GM18861 (cell line): Measurements from ENCODE around the gene SETD1A.
"Not testable (repeated sequence)": the region's sequence is repeated elsewhere in the genome, so short reads cannot be mapped to it uniquely, and the experiment has no call there.

Experiments
- ATAC-seq: cut with Tn5 transposase; IDR thresholded peaks from one replicate; pipeline ENCODE4 v1.9.1; 2021; ENCODE audit not compliant: unreplicated experiment

The SETD1A gene

DNA sequence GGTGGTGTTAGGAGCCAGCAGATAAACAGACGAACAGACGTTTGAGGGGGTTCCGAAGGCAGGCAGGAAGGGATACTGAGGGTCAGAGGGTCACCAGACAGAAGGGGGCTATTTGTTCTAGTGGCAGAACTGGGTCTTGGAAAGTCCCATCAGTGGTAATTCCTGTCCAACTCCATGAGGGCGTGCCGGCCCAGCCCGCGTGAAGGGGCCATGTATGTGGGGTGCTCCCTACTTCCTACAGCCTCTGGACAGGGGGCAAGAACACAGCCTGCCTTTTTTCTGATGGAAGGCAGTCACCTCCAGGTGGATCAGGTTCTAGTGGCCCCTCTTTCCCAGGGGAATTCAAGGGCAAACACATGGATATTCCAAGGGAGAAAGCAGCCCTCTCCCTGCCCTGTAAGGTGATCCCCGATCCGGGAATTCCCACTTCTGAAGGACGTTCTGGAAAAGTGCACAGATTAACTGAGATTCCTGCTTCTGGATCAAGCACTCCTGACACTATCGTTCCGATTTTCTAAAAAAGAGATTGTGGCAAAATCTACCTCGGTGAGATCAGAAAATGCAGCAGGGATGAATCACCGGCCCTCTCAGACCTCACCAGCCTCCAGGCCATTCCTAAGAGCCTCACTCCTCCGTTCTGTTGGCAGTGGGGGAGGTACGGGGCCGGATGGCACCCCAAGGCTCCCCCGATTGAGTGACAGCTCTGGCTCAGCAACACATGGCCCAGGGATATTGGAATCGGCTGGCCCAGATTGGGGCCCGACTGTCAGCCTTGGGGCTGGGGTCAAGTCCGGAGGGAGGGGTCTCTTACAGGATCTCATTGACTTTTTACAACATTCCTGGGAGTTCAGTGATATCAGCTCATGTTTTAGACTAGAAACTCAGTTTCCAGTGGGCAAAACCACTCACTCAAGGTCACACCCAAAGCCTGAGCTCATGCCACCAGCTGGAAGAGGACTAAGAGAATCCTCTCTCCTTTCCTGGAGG lies 40.5 kb downstream of the SETD1A start:
- ATAC-seq: no peak

DNA sequence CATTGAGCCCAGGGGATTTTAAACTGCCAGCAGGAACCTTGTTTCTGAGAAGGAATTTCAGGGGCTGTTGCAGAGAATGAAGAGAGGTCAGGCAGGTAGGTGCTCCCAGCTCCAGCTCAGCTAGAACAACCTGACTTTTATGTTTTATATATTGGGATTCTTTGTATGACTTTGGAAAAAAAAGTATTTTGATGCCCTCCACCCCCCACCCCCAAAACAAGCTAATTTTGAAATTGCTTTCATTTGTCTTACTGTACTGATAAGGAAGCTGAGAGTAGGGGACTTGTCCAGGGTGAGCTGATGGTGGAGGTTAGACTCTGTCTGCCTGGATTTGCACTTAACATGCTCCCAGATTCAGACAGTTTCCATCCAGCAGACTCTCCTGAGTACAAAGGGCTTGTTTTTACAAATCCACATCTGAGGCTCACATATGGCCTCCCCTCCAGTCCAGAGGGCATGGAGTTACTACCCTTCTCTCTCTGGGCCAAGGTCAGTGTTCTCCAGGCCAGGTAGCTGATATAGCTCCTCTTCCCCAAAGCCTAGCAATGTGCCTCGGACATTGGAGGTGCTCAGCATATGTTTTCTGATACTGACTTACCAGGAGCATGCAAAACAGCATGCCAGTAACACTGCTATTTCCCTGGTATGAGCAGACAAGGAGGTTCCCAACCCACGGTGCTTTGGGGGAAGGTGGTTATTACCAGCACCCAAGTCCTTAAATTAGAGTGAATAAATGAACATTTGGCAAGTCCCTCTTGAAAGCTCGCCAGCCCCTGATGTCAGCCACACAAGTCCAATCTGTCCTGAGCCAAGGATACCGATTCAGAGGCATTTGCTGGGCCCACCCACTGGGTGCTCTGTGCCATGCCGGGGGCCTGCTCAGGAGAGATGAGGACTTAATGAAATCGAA lies 41.6 kb downstream of the SETD1A start:
- no peak for ATAC-seq

DNA sequence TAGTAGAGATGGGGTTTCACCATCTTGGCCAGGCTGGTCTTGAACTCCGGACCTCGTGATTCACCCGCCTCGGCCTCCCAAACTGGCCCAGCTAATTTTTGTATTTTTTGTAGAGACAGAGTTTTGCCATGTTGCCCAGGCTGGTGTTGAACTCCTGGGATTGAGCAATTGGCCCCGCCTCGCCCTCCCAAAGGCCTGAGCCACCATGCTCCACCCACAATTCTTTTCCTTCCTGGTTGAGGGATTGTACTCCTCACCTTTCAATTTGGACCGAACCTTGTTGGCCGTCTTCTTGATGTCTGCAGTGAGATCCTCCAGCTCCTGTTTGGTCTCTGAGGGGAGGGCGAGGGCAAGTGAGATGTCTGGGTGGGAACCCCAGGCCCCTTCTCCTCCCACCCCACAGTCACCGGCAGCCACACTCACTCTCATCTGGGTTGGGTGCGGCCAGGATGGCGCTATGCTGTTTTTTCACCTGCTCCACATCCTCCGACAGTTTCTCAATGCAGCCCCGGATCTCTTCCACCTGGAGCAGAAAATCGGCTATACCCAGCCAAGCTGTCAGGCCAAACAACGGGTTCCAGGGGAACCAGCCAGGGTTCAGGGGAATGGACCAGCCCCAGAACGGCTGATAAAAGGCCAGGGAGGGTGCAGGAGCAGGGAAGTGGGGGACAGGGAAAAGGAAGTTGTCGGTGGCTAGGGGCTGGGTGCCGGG lies 43.3 kb downstream of the SETD1A start:
- no peak for ATAC-seq

DNA sequence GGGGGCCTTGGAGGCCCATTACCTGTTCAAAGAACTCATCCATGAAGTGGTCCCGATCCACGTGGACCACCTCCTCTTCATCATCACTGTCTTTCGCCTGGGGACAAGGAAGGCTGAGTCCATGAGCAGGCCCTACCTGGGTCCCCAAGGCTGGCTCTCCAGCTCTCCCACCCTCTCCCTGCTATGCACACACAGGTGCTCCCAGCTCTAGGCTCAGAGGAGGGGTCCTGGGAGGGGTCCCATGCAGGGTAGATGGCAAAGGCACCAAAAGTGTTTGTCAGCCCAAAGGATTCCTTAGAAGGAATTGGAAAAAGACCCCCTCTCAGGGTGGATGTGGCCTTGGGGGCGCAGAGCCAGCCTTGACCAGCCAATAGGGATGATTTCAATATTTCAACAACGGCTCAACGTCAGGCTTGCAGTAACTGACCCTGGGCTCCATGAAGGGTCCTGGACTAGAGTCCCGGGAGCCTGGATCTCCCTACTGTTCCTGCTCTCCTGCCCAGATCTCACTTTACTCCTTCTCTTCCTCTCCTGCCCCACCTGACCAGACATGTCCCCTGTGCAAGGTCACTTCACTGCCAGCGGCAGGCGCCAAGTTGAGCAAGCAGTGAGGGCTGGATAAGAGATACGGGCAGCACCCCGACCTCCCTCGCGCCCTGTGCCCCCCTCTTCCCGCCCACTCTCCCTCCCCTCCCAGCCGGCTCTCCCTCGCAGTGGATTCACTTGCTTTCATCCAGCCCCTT lies 44.1 kb downstream of the SETD1A start:
- no peak for ATAC-seq

DNA sequence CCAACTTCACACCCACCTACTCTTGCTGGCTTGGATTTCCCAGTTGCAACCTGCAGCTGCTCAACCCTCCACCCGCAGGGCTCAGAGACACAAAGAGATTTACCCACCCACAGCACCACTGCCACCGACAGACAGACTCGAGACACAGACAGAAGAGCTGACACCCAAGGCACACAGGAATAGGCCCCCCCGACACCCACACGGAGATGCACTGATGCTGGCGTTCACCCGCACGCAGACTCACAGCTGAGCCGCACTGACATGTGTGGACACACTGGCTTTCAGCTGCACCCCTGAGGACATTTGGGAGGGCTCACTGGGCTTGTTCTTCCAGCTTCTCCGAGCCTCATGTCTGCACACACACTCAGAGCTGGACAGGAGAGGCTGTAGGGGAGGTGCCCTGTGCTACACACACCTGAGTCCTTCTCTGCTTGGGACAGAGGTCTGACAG lies 44.7 kb downstream of the SETD1A start:
- no peak for ATAC-seq

DNA sequence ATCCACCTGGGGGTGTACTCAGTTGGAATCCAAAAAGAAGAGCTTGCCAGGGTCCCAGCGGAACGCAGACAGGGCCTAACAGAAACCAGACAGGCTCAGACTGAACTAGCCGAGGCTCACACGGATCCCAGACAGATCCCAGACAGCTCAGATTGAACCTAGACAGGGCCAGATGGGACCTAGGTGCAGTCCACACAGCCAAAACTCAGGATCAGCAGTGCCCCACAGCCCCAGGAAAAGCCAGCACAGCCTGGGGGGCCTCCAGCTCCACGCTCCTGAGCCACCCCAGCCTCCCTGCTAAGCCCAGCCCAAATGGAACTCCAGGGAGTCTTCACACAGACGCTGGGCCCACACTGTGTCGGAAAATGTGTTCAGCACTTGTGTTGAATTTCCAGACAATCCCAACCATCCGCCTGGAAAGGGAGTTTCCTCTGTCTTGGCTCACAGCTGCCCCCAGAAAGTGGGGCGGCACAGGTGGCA lies 45.3 kb downstream of the SETD1A start:
- no peak for ATAC-seq

DNA sequence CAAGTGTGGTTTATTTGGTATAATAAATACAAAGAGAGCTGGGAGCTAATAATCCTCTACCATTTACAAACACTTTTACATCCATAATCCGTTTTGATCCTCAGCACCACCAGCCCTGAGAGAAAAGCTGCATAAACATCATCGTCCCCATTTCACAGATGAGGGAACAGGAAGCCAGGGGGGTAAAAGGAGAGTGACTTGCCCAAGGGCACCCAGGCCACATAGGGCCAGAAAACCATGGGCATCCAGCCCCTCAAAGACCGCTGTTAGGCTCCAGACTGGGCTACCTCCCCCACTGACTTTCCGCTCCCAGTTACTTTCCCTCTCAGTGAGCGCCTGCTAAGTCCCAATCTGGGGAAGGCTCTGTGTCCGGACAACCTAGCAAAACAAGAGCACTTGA lies 46.2 kb downstream of the SETD1A start:
- no peak for ATAC-seq

DNA sequence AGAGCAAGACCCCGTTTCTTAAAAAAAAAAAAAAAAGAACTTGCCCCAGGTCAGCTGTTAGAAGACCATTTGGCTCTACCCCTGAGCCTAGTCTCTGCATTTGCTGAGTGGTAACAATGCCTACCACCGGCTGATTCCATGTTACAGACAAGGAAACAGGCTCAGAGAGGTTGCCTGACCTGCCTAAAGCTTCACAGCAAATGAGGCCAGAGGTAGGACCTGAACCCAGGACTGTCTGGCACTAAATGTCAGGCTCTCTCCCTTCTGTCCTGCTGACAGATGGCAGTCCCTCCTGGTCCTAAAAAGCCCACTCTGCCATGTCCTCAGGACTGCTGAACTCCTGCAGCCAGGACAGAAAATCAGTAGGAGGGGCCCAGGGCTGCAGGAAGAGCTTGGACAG lies 47.1 kb downstream of the SETD1A start:
- no peak for ATAC-seq

DNA sequence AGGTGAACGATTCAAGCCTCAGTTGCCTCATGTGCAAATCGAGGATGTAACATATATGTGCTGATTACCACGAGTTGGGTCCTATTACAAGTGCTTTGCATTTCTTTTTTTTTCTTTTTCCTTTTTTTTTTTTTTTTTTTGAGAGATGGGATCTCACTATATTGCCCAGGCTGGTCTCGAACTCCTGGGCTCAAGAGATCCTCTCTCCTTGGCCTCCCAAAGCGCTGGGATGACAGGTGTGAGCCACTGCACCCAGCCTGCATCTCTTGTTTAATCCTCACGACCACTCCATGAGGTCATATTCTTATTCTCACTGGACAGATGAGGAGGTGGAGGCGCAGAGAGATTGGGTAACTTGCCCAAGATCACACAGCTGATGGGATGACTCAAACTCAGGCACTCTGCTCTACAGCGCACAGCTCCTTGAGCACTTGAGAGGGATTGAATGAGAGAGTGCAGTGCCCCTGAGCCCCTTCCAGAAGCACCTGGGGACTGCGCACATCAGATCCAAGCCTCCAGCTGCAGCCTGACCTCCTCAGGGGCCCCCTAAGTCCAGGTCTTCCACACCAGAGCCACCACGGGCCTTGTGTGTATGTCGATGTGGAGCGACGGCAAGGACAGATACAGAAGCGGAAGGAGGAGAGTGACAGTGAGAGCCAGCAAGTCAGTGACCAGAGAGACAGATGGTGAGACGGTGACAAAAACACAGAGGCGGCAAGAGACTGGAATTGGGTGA lies 48.0 kb downstream of the SETD1A start:
- ATAC-seq: no peak

DNA sequence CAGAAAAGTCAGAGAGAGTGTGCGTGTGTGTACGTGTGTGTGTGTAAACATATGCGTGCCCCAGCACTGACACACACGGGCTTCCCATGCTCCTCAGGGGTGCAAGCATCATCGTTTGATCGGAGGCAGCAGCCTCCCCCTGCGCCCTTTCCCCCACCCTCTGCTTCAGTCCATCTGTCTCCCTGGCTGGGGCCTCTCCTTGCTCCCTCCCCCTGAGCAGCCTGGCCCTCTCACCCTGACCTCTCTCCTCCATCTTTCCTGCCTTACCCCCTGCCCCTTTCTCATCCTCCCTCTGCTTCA lies 48.5 kb downstream of the SETD1A start:
- no peak for ATAC-seq

DNA sequence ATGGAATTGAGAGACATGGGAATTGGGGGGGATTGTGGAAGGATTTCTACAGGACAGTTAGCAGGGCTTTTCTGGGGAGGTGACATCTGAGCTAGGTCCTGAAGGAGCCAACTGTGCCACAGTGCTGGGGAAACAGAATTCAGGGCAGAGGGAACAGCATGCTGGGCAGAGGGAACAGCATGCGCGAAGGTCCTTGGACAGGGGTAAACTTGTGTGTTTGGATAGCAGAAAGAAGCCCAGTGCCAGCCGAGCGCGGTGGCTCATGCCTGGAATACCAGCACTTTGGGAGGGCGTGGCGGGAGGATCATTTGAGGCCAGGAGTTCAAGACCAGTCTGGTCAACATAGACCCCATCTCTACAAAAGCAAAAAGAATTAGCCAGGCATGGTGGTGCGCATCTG lies 49.0 kb downstream of the SETD1A start:
- ATAC-seq: no peak

DNA sequence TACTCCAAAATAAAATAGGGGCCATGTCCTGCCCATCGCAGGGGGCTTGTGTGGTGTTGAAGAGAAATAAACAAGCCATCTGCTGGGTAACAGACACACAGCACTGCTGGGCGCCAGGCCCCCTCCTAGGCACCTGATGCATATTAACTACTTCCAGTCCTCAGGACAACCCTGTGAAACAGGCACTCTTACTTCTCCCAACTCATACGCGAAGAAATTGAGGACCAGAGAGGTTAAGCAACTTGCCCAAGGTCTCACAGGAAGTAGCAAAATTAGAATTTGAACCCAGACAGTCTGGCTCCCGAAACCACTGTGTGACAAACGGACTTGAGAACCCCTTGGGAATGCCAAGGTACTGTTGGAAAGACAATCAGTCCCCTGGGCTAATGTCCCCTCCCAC lies 50.1 kb downstream of the SETD1A start:
- no peak for ATAC-seq

DNA sequence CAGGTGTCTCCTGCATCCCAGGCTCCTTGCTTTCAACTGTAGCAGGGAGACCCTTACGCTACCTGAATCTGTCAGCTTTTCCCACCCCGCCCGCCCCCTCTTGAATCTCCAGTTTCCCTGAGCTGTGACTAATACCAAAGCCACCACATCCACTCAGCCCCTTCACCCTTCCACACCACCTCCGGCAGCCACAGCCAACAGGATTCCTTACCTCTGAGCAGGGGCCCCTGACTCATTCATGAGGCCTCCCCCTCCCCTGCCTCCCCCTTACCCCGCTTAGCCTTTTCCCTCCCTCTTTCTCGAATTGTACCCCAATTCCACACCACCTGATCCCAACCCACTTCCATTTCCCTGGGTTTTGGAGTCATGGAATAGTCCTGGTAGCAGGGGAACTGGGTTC lies 50.6 kb downstream of the SETD1A start:
- ATAC-seq: no peak

DNA sequence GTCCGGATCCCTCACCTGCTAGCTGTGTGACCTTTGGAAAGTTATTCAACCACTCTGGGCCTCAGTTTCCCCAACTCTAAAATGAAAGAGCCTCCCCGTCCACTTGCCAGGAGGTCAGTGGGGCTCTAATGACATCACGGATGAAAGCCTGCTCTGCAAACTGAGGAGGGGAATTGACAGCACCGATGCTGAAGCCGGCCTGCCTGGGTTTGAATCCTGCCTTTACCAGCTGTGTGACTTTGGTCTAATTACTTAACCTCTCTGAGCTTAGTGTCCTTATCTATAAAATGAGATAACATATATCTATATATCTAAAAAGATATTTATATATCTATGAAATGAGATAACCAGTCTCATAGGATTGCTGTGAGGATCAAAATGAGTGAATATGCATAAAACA lies 51.0 kb downstream of the SETD1A start:
- no peak for ATAC-seq

DNA sequence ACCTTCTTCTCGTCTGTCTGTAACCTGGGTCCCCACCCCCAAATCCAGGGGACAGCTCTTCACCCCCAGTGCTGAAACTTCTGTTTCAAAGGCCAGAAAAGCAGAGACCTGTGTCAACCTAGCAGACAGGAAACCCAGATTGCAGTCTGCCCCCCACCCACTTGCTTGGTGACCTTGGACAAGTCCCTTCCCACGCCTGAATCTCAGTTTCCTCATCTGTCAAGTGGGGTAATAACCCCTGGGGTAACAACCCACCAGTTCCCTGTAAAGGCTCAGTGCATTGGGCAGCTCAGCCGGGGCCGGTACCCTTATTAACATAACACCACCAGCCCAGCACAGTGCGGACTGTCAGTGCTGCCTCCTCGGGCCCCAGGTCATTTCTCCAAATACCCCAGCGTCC lies 51.6 kb downstream of the SETD1A start:
- no peak for ATAC-seq

DNA sequence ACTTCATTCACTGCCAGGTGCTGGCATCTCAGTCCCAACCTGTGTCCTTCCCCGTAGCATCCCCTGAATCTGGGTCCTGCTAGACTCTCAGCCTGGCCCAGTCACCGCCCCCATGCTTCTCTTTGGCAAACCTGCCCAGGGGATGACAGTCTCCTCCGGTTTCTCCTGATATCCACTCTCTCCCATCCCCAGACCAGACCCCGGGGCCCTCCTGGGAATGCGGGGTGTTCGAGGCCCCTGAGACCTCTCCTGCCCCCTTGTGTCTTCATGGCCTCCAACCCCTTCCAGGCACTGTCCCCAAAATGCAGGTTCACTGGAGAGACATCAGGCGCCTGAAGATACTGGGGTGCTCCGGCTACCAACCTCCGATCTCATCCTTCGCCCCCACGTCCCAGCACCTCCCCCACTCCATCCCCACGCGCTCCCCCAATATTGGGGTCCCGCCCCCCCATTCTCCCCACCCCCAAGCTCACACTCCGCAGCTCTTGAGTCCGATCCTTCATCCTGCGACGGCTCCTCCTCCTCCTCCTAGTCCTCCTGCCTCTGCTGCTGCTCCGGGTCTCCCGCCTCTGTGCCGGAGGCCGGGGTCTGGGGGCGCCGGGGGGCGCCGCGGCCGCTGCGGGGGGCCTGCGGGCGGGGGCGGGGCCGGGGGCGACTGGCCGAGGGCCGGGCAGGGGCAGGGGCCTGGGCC lies 52.5 kb downstream of the SETD1A start:
- no peak for ATAC-seq

DNA sequence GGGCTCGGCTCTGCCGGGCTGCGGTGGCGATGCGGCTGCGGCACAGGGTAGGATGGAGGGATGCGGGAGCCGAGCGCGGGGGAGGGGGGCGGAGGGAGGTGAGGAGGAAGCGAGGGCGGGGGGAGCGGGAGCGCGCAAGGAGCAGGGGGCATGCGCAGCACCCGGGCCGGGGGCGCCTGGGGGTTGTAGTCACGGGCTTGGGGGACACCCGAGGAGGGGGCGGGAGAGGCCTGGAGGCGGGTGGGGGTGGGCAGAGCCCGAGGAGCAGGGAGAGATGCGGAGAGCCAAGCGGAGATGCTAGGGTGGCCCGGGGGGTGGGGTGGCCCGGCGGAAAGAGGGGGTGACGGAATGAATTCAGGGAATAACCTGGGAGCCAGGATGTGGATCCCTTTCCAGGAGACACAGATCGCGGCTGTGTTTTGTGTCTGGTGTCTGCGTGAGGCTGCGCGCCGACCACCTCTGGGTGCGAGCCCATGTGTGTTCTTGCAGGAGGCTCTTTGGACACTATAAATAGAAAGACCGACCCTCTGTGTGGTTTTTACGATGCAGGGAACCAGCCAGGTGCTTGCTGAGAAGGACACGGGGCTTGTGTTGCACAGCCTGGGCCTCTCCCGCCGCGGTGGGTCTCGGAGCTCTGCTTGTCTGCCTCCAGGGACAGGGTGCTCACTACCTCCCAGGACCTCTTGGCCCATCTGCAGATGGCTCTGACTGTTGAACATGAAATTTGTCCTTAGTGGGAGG lies 53.2 kb downstream of the SETD1A start, which contains the start of gene STX1B:
Gene STX1B (minus strand): TSS at position 54 of the 741 bp plus-strand sequence. CDS start 242 bp downstream, outside the sequence.
- ATAC-seq: no peak

DNA sequence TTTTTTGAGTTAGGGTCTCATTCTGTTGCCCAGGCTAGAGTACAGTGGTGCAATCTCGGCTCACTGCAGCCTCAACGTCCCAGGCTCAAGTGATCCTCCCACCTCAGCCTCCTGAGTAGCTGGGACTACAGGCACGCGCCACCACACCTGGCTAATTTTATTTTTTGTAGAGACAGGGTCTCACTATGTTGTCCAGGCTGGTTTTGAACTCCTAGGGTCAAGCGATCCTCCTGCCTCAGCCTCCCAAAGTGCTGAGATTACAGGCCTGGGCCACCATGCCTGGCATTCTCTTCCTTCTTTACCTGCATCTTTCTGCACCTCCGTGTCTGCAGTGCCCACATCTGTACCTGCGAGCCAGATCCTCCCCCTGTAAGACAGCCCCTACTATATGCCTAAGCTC lies 54.3 kb downstream of the SETD1A start:
- not testable (repeated sequence) for ATAC-seq
